Measurements from ENCODE around the gene ANKRD45.

- TF ChIP-seq CTCF (IDR thresholded peaks at IDR 0.05) (no peak), POLR2A (IDR thresholded peaks at IDR 0.05; ENCODE audit: low read depth) (no peak)
These were observed 34.5 kb downstream of the ANKRD45 start, which contains the start of gene TEX50 for GRCh38 chr1:173635116-173635515.
